HG03139 (cell line): ENCODE results near the gene CACNG4.
"Not testable (repeated sequence)": the region's sequence is repeated elsewhere in the genome, so short reads cannot be mapped to it uniquely, and the experiment has no call there.

Source experiments
- ATAC-seq: cut with Tn5 transposase; IDR thresholded peaks from one replicate; pipeline ENCODE4 v1.9.1; 2021; ENCODE audit not compliant: unreplicated experiment

The CACNG4 gene

GRCh38 chr17:67041119-67041518, 76.6 kb downstream of the CACNG4 start:
- ATAC-seq = not testable (repeated sequence)

- ATAC-seq = no peak
These were observed 77.0 kb downstream of the CACNG4 start for GRCh38 chr17:67041531-67041930.

GRCh38 chr17:67041941-67042899, 77.7 kb downstream of the CACNG4 start:
- no peak for ATAC-seq

- ATAC-seq = no peak
These were observed 78.8 kb downstream of the CACNG4 start for GRCh38 chr17:67043283-67043682.

- no peak for ATAC-seq
These were observed 79.7 kb downstream of the CACNG4 start, which contains the start of gene CACNG1 for GRCh38 chr17:67044016-67044772. Gene CACNG1 (plus strand): TSS chr17:67044554. CDS start chr17:67044661, 107 bp downstream.

GRCh38 chr17:67044940-67045339, 80.4 kb downstream of the CACNG4 start:
- no peak for ATAC-seq

- ATAC-seq = no peak
These were observed 81.9 kb downstream of the CACNG4 start for GRCh38 chr17:67046398-67046797.

- no peak for ATAC-seq
These were observed 82.9 kb downstream of the CACNG4 start for GRCh38 chr17:67047382-67047781.

GRCh38 chr17:67049025-67049739, 84.7 kb downstream of the CACNG4 start:
- no peak for ATAC-seq

- ATAC-seq = no peak
These were observed 85.6 kb downstream of the CACNG4 start for GRCh38 chr17:67050066-67050465.

GRCh38 chr17:67050471-67051154, 86.1 kb downstream of the CACNG4 start:
- no peak for ATAC-seq

- ATAC-seq = no peak
These were observed 86.6 kb downstream of the CACNG4 start for GRCh38 chr17:67051155-67051538.

GRCh38 chr17:67051837-67052236, 87.3 kb downstream of the CACNG4 start:
- no peak for ATAC-seq

- no peak for ATAC-seq
These were observed 88.4 kb downstream of the CACNG4 start for GRCh38 chr17:67052720-67053437.

- no peak for ATAC-seq
These were observed 89.0 kb downstream of the CACNG4 start for GRCh38 chr17:67053438-67054000.

GRCh38 chr17:67054011-67054591, 89.6 kb downstream of the CACNG4 start:
- no peak for ATAC-seq

- no peak for ATAC-seq
These were observed 90.1 kb downstream of the CACNG4 start for GRCh38 chr17:67054608-67055007.

- no peak for ATAC-seq
These were observed 90.5 kb downstream of the CACNG4 start for GRCh38 chr17:67055041-67055443.
